ENCODE measurements around the gene FNDC3B.

FNDC3B gene

DNA sequence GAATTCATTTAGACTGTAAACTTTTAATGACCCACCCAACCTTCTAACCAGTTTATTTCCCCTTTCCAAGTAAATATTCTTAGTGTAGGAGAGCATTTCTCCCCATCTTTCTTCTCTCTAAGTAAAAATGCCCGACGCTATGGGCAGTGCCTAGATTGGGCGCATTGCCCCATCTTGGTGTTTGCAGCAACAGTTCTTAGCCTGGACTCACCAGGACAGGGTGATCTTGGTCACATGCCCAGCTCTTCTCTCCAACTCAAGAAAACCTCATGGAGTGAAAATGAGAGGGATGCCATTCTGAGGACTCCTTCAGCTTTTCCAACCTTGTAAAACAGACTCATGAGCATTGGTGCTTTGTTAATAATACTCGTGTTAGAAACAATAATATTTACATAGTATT is 332.2 kb downstream of the FNDC3B start:
- WGBS, 2 donors (ENCODE audit: extremely low coverage in 2 of 2, insufficient read length in 2 of 2, insufficient replicate concordance in 1 of 2) = no CpG with 5 or more reads among the region's 4 CpGs
- H3K18ac ChIP-seq (ENCODE audit: low read length) = no peak overlapping the region
- no peaks in the 10 kb centered on the region for H3K9me3 ChIP-seq (replicated peaks in 1 of 2; ENCODE audit: control insufficient read depth in 2 of 2, insufficient read depth in 1 of 2, low read depth in 1 of 2, low read length in 2 of 2)
- H2AK5ac ChIP-seq (ENCODE audit: low read depth, low read length) = no peak overlapping the region
- H2BK15ac ChIP-seq (ENCODE audit: low read length) = no peak overlapping the region
- H4K8ac ChIP-seq (ENCODE audit: low read depth, low read length) = no peak overlapping the region
- H3K4me1 ChIP-seq (ENCODE audit: control insufficient read depth in 2 of 2, insufficient read depth in 1 of 2, low read depth in 1 of 2, low read length in 2 of 2) = no peaks in the 10 kb centered on the region
- no peak overlapping the region for H3K9ac ChIP-seq (ENCODE audit: low read depth, low read length, poor library complexity)
- peaks cover 6 to 92% of the 10 kb centered on the region in 2 donors for H3K36me3 ChIP-seq (replicated peaks in 1 of 2; ENCODE audit: control insufficient read depth in 2 of 2, insufficient read depth in 2 of 2, low read length in 2 of 2)
- no peak overlapping the region for H3K4ac ChIP-seq (ENCODE audit: low read length)
- H3K27me3 ChIP-seq (ENCODE audit: control insufficient read depth in 3 of 3, insufficient read depth in 3 of 3, low read depth in 1 of 3, low read length in 3 of 3) = no peaks in the 10 kb centered on the region
- H3K4me3 ChIP-seq (ENCODE audit: low read length in 2 of 2) = no peak overlapping the region
- no peak overlapping the region for H3K23ac ChIP-seq (ENCODE audit: low read depth, low read length, poor library complexity)
- no peaks in the 10 kb centered on the region for H3K79me1 ChIP-seq (ENCODE audit: low read depth, low read length)
- no peak overlapping the region for H4K91ac ChIP-seq (ENCODE audit: low read depth, low read length, poor library complexity)
- no peak overlapping the region for H3K27ac ChIP-seq (replicated peaks; ENCODE audit: low read length)
- H3K14ac ChIP-seq (ENCODE audit: low read length) = no peak overlapping the region
- H2BK5ac ChIP-seq (ENCODE audit: low read length) = no peak overlapping the region
- no peak overlapping the region for H2BK12ac ChIP-seq (ENCODE audit: low read length)
- H3K4me2 ChIP-seq (ENCODE audit: insufficient read depth, low read length, poor library complexity, severe bottlenecking) = no peak overlapping the region
- no peak overlapping the region for H2BK120ac ChIP-seq (ENCODE audit: low read depth, low read length)
- DNase-seq (ENCODE audit: low spot score) = no peak
- no peak overlapping the region for H2AFZ ChIP-seq (ENCODE audit: low read length)

DNA sequence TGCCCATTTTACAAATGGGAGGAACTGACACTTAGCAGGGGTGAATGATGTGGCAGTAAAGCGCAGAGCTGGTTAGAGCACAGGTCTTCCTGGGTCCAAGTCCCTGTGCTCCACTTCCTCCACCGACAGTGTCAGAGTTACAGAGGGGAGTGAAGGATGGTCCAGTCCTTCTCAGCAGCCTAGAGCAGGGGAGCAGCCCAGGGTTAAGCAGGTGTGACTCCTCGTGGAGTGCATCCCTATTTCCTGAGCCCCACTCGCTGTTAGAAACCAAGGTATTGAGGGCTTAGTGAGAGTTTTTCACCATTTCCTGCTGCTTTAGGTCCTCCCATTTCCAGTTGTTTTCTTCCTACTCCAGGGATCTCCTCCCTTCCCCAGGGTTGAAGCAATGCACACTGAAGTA is 333.5 kb downstream of the FNDC3B start:
- H3K9ac ChIP-seq (ENCODE audit: low read depth, low read length, poor library complexity) = no peak overlapping the region
- no peak for DNase-seq (ENCODE audit: low spot score)
- H3K9me3 ChIP-seq (replicated peaks in 1 of 2; ENCODE audit: control insufficient read depth in 2 of 2, insufficient read depth in 1 of 2, low read depth in 1 of 2, low read length in 2 of 2) = peaks cover 0 to 5% of the 10 kb centered on the region in 2 donors
- H2BK5ac ChIP-seq (ENCODE audit: low read length) = no peak overlapping the region
- no peak overlapping the region for H2BK120ac ChIP-seq (ENCODE audit: low read depth, low read length)
- H2BK12ac ChIP-seq (ENCODE audit: low read length) = no peak overlapping the region
- no peak overlapping the region for H3K14ac ChIP-seq (ENCODE audit: low read length)
- no peak overlapping the region for H3K23ac ChIP-seq (ENCODE audit: low read depth, low read length, poor library complexity)
- H3K27ac ChIP-seq (replicated peaks; ENCODE audit: low read length) = no peak overlapping the region
- no peaks in the 10 kb centered on the region for H3K79me1 ChIP-seq (ENCODE audit: low read depth, low read length)
- WGBS, 2 donors (ENCODE audit: extremely low coverage in 2 of 2, insufficient read length in 2 of 2, insufficient replicate concordance in 1 of 2) = no CpG with 5 or more reads among the region's 4 CpGs
- H3K4me1 ChIP-seq (ENCODE audit: control insufficient read depth in 2 of 2, insufficient read depth in 1 of 2, low read depth in 1 of 2, low read length in 2 of 2) = no peaks in the 10 kb centered on the region
- H3K18ac ChIP-seq (ENCODE audit: low read length) = no peak overlapping the region
- H2AK5ac ChIP-seq (ENCODE audit: low read depth, low read length) = no peak overlapping the region
- peaks cover 7 to 92% of the 10 kb centered on the region in 2 donors for H3K36me3 ChIP-seq (replicated peaks in 1 of 2; ENCODE audit: control insufficient read depth in 2 of 2, insufficient read depth in 2 of 2, low read length in 2 of 2)
- H4K8ac ChIP-seq (ENCODE audit: low read depth, low read length) = no peak overlapping the region
- H2BK15ac ChIP-seq (ENCODE audit: low read length) = no peak overlapping the region
- H4K91ac ChIP-seq (ENCODE audit: low read depth, low read length, poor library complexity) = no peak overlapping the region
- no peak overlapping the region for H3K4me3 ChIP-seq (ENCODE audit: low read length in 2 of 2)
- H2AFZ ChIP-seq (ENCODE audit: low read length) = no peak overlapping the region
- H3K4ac ChIP-seq (ENCODE audit: low read length) = no peak overlapping the region
- H3K27me3 ChIP-seq (ENCODE audit: control insufficient read depth in 3 of 3, insufficient read depth in 3 of 3, low read depth in 1 of 3, low read length in 3 of 3) = no peaks in the 10 kb centered on the region
- H3K4me2 ChIP-seq (ENCODE audit: insufficient read depth, low read length, poor library complexity, severe bottlenecking) = no peak overlapping the region

DNA sequence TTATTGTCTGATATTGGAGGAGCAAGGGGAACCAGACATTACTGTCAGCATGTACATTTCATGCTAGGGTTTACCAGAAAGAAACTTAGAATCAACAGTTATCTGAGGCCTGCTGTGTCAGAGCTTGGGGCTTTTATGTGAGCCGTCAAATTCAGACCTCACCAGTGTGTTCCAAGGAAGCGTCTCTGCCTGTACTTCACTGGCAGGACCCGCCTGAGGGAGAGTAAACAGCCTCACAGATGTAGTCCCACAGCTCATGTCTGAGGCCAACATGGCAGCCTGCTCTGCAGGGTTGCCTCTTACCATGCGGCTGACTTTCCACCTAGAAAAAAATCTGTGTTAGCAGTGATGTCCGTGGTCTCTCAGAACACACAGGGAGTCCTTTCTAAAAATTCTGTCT is 334.5 kb downstream of the FNDC3B start:
- no peak for DNase-seq (ENCODE audit: low spot score)
- Histone ChIP-seq H3K23ac (ENCODE audit: low read depth, low read length, poor library complexity) (no peak overlapping the region), H4K91ac (ENCODE audit: low read depth, low read length, poor library complexity) (no peak overlapping the region), H3K4me2 (ENCODE audit: insufficient read depth, low read length, poor library complexity, severe bottlenecking) (no peak overlapping the region), H2BK12ac (ENCODE audit: low read length) (no peak overlapping the region), H3K79me1 (ENCODE audit: low read depth, low read length) (no peaks in the 10 kb centered on the region), H4K8ac (ENCODE audit: low read depth, low read length) (no peak overlapping the region), H3K9me3 (replicated peaks in 1 of 2; ENCODE audit: control insufficient read depth in 2 of 2, insufficient read depth in 1 of 2, low read depth in 1 of 2, low read length in 2 of 2) (peaks cover 5 to 14% of the 10 kb centered on the region in 2 donors), H2BK120ac (ENCODE audit: low read depth, low read length) (no peak overlapping the region), H3K9ac (ENCODE audit: low read depth, low read length, poor library complexity) (no peak overlapping the region), H3K27me3 (ENCODE audit: control insufficient read depth in 3 of 3, insufficient read depth in 3 of 3, low read depth in 1 of 3, low read length in 3 of 3) (no peaks in the 10 kb centered on the region), H2AK5ac (ENCODE audit: low read depth, low read length) (no peak overlapping the region), H3K18ac (ENCODE audit: low read length) (no peak overlapping the region), H3K4me3 (ENCODE audit: low read length in 2 of 2) (no peak overlapping the region), H2BK15ac (ENCODE audit: low read length) (no peak overlapping the region), H3K4ac (ENCODE audit: low read length) (no peak overlapping the region), H3K4me1 (ENCODE audit: control insufficient read depth in 2 of 2, insufficient read depth in 1 of 2, low read depth in 1 of 2, low read length in 2 of 2) (no peaks in the 10 kb centered on the region), H3K27ac (replicated peaks; ENCODE audit: low read length) (no peak overlapping the region), H3K36me3 (replicated peaks in 1 of 2; ENCODE audit: control insufficient read depth in 2 of 2, insufficient read depth in 2 of 2, low read length in 2 of 2) (peaks cover 15 to 94% of the 10 kb centered on the region in 2 donors), H3K14ac (ENCODE audit: low read length) (no peak overlapping the region), H2AFZ (ENCODE audit: low read length) (no peak overlapping the region), H2BK5ac (ENCODE audit: low read length) (no peak overlapping the region)
- WGBS, 2 donors (ENCODE audit: extremely low coverage in 2 of 2, insufficient read length in 2 of 2, insufficient replicate concordance in 1 of 2) = no CpG with 5 or more reads among the region's 5 CpGs

DNA sequence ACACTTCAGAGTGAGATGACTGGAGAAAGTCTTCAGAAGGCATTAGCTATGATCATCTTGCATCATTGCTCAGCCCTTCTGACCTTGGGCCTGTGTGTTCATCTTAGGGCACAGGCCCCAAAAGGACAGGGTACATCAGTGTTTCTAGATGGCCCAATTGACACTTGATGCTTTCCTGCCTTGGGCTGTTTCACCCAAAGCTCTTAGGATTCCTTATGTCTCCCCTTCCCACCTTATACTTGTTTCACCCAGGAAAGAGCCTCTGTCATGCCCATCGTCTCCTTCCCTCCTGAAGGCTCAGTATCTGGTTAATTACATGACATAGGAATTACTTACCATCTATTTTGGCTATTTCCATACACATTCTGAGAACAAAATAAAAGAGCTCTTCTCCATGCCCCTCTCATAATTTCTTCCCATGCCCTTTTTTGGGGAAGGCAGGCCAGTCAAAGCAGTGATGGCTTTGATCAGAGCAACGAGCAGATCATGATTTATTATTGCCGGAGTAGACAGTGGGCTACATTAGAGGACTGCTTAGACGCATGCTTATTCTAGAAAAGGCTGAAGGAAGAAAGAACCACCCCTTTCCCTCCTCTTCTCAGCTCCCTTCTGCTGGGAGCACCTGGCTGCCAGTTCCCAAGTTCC is 335.9 kb downstream of the FNDC3B start:
- H3K9me3 ChIP-seq (replicated peaks in 1 of 2; ENCODE audit: control insufficient read depth in 2 of 2, insufficient read depth in 1 of 2, low read depth in 1 of 2, low read length in 2 of 2) = peaks cover 15 to 28% of the 10 kb centered on the region in 2 donors
- no peak overlapping the region for H3K18ac ChIP-seq (ENCODE audit: low read length)
- no peak overlapping the region for H2BK5ac ChIP-seq (ENCODE audit: low read length)
- no peak overlapping the region for H2BK12ac ChIP-seq (ENCODE audit: low read length)
- H2AK5ac ChIP-seq (ENCODE audit: low read depth, low read length) = no peak overlapping the region
- no peak overlapping the region for H4K91ac ChIP-seq (ENCODE audit: low read depth, low read length, poor library complexity)
- no peak overlapping the region for H3K4ac ChIP-seq (ENCODE audit: low read length)
- no peaks in the 10 kb centered on the region for H3K4me1 ChIP-seq (ENCODE audit: control insufficient read depth in 2 of 2, insufficient read depth in 1 of 2, low read depth in 1 of 2, low read length in 2 of 2)
- no peak overlapping the region for H3K4me3 ChIP-seq (ENCODE audit: low read length in 2 of 2)
- DNase-seq (ENCODE audit: low spot score) = no peak
- no CpG with 5 or more reads among the region's 4 CpGs for WGBS, 2 donors (ENCODE audit: extremely low coverage in 2 of 2, insufficient read length in 2 of 2, insufficient replicate concordance in 1 of 2)
- H2AFZ ChIP-seq (ENCODE audit: low read length) = no peak overlapping the region
- H3K27ac ChIP-seq (replicated peaks; ENCODE audit: low read length) = no peak overlapping the region
- H2BK15ac ChIP-seq (ENCODE audit: low read length) = no peak overlapping the region
- H4K8ac ChIP-seq (ENCODE audit: low read depth, low read length) = no peak overlapping the region
- H3K23ac ChIP-seq (ENCODE audit: low read depth, low read length, poor library complexity) = no peak overlapping the region
- H3K79me1 ChIP-seq (ENCODE audit: low read depth, low read length) = no peaks in the 10 kb centered on the region
- no peak overlapping the region for H3K9ac ChIP-seq (ENCODE audit: low read depth, low read length, poor library complexity)
- H3K4me2 ChIP-seq (ENCODE audit: insufficient read depth, low read length, poor library complexity, severe bottlenecking) = no peak overlapping the region
- H3K36me3 ChIP-seq (replicated peaks in 1 of 2; ENCODE audit: control insufficient read depth in 2 of 2, insufficient read depth in 2 of 2, low read length in 2 of 2) = peaks cover 22 to 95% of the 10 kb centered on the region in 2 donors
- no peak overlapping the region for H2BK120ac ChIP-seq (ENCODE audit: low read depth, low read length)
- no peaks in the 10 kb centered on the region for H3K27me3 ChIP-seq (ENCODE audit: control insufficient read depth in 3 of 3, insufficient read depth in 3 of 3, low read depth in 1 of 3, low read length in 3 of 3)
- H3K14ac ChIP-seq (ENCODE audit: low read length) = no peak overlapping the region
